B cell (primary cell): ENCODE measurements around the gene STUM. TPM values are rescaled to one million over a fixed set of nuclear protein-coding genes. Genes with fewer than 3 reads are reported as not detected.

Experiments used
- ATAC-seq: fragments of 200-7000 bp; cut with Tn5 transposase; one replicate; pipeline ENCODE4 v1.10.0; 2021; ENCODE audit warnings: low read depth, mild to moderate bottlenecking, moderate number of reproducible peaks, moderate library complexity
- CTCF ChIA-PET: fragments of 350-600 bp; sonication (Branson Sonifier 250); formaldehyde crosslinking; loops from one replicate; lab custom pipeline; 2021; ENCODE audit warnings: antibody characterized with exemption, inconsistent platforms; lab: Charles Lee
- POLR2A ChIA-PET: fragments of 350-600 bp; sonication (Branson Sonifier 250); formaldehyde crosslinking; loops from one replicate; lab custom pipeline; 2021; ENCODE audit warnings: antibody characterized with exemption; lab: Charles Lee
- DNase-seq: peaks from one replicate; pipeline ENCODE4 v3.0.0; 2013
- H2AFZ ChIP-seq: 2 replicates; pipeline ENCODE4 v1.6.1; 2012; ENCODE audit warnings: mild to moderate bottlenecking, low read depth, low read length; ENCODE audit not compliant: insufficient read depth, poor library complexity, severe bottlenecking
- H3K27ac ChIP-seq, 2 donors: 1 replicate in 1 of 2; 2 replicates in 1 of 2; pipeline ENCODE4 v1.5.1; 2012 to 2013; ENCODE audit warnings: low read length in 2 of 2, mild to moderate bottlenecking in 2 of 2, moderate library complexity in 1 of 2
- H3K27me3 ChIP-seq, 4 experiments: fragments of 200-600 bp in 1 of 4; sonication (generic) in 1 of 4; replicated peaks in 1 of 4; 1 replicate in 2 of 4; 2 replicates in 2 of 4; pipeline versions ENCODE4 v1.6.1 to v1.7.0; 2013 to 2016; ENCODE audit warnings: low read length in 3 of 4, mild to moderate bottlenecking in 2 of 4, mixed read lengths in 1 of 4, moderate library complexity in 1 of 4; ENCODE audit not compliant: insufficient read depth in 4 of 4, control insufficient read depth in 3 of 4; ENCODE audit errors: control extremely low read depth in 1 of 4
- H3K36me3 ChIP-seq, 2 experiments: replicated peaks in 1 of 2; 1 replicate in 1 of 2; 2 replicates in 1 of 2; pipeline versions ENCODE4 v1.6.1 to v1.7.1; 2013; ENCODE audit warnings: low read length in 1 of 2; ENCODE audit not compliant: insufficient read depth in 2 of 2, control insufficient read depth in 1 of 2; ENCODE audit errors: control extremely low read depth in 1 of 2, extremely low read depth in 1 of 2
- H3K4me1 ChIP-seq, 2 donors: fragments of 200-600 bp in 1 of 2; sonication (generic) in 1 of 2; 1 replicate in 1 of 2; 2 replicates in 1 of 2; pipeline versions ENCODE4 v1.5.1 to v1.6.1; 2013 to 2017; ENCODE audit warnings: low read length in 2 of 2; ENCODE audit not compliant: control insufficient read depth in 2 of 2, insufficient read depth in 2 of 2
- H3K4me2 ChIP-seq: replicated peaks from 2 replicates; pipeline ENCODE3; 2012; ENCODE audit warnings: mild to moderate bottlenecking, low read depth, low read length; ENCODE audit not compliant: poor library complexity, severe bottlenecking
- H3K4me3 ChIP-seq, 5 experiments: fragments of 200-600 bp in 1 of 5; sonication (generic) in 1 of 5; 1 replicate in 3 of 5; 2 replicates in 2 of 5; pipeline versions ENCODE4 v1.5.1 to v1.7.0; 2011 to 2016; ENCODE audit warnings: low read length in 4 of 5, mild to moderate bottlenecking in 4 of 5, low read depth in 2 of 5, control low read depth in 1 of 5, moderate library complexity in 1 of 5; ENCODE audit not compliant: insufficient read depth in 1 of 5; ENCODE audit errors: control extremely low read depth in 1 of 5, extremely low read depth in 1 of 5
- H3K79me2 ChIP-seq: fragments of 200-600 bp; sonication (generic); one replicate; pipeline ENCODE4 v1.6.0; 2016; ENCODE audit warnings: low read length; ENCODE audit not compliant: control insufficient read depth, insufficient read depth
- H3K9ac ChIP-seq: fragments of 200-600 bp; sonication (generic); 2 replicates; pipeline ENCODE4 v1.6.1; 2017; ENCODE audit warnings: mild to moderate bottlenecking, low read length, moderate library complexity
- H3K9me3 ChIP-seq, 3 donors: one replicate each; pipeline versions ENCODE4 v1.6.1 to v1.7.1; 2013; ENCODE audit warnings: low read length in 2 of 3; ENCODE audit not compliant: control insufficient read depth in 2 of 3, insufficient read depth in 1 of 3; ENCODE audit errors: control extremely low read depth in 1 of 3
- H4K20me1 ChIP-seq: 2 replicates; pipeline ENCODE4 v1.6.0; 2012; ENCODE audit warnings: mild to moderate bottlenecking, low read length; ENCODE audit not compliant: insufficient read depth, control insufficient read depth, poor library complexity, severe bottlenecking
- H3K27ac Mint-ChIP-seq: one replicate; pipeline ENCODE4 v1.8.0; 2021; ENCODE audit warnings: mixed read lengths
- H3K27me3 Mint-ChIP-seq: one replicate; pipeline ENCODE4 v1.8.0; 2021; ENCODE audit warnings: mixed read lengths
- H3K4me1 Mint-ChIP-seq: one replicate; pipeline ENCODE4 v1.8.0; 2021; ENCODE audit warnings: mixed read lengths
- H3K4me3 Mint-ChIP-seq: one replicate; pipeline ENCODE4 v1.8.0; 2021; ENCODE audit warnings: mixed read lengths
- H3K9me3 Mint-ChIP-seq: one replicate; pipeline ENCODE4 v1.8.0; 2022; ENCODE audit warnings: mixed read lengths; ENCODE audit not compliant: insufficient read depth
- EZH2 ChIP-seq: IDR thresholded peaks from 2 replicates; pipeline ENCODE4 v1.6.1; 2012; ENCODE audit warnings: borderline replicate concordance, low read depth, mild to moderate bottlenecking, moderate library complexity, low read length; ENCODE audit not compliant: insufficient read depth, poor library complexity, severe bottlenecking
- WGBS: methylation state at CpG from one replicate; pipeline ENCODE4 v1.1.5; 2013; ENCODE audit warnings: missing lambda C conversion rate; ENCODE audit not compliant: insufficient coverage; 5-methylcytosine and 5-hydroxymethylcytosine counted together
- intact Hi-C: fragments of 100-400 bp; cut with micrococcal nuclease; formaldehyde crosslinking; loops from one replicate; pipeline ENCODE4 v1.10.0; 2022
- polyA plus RNA-seq: library from polyadenylated mRNA; depleted of rRNA; stranded (reverse); fragments of >200 nt; gene quantifications from 2 replicates; pipeline ENCODE4 v1.2.3, GENCODE V29; 2012
- total RNA-seq, 2 donors: library from RNA; stranded (reverse); fragments of 120-200 nt in 1 of 2; gene quantifications; 1 replicate in 1 of 2; 2 replicates in 1 of 2; pipeline versions ENCODE4 v1.2.3 to v1.2.4, GENCODE V29; 2013 to 2022
- TF ChIP-seq, protein P1 (sequence below): fragments of 200-600 bp; IDR thresholded peaks from one replicate; pipeline ENCODE4 v1.8.0; 2022; ENCODE audit warnings: antibody characterized with exemption, mild to moderate bottlenecking

The STUM gene
- total and polyA plus RNA-seq, 2 donors (not counting 1 experiment from before 2014, with no cell fraction given) = 0.12 to 0.69 TPM

DNA sequence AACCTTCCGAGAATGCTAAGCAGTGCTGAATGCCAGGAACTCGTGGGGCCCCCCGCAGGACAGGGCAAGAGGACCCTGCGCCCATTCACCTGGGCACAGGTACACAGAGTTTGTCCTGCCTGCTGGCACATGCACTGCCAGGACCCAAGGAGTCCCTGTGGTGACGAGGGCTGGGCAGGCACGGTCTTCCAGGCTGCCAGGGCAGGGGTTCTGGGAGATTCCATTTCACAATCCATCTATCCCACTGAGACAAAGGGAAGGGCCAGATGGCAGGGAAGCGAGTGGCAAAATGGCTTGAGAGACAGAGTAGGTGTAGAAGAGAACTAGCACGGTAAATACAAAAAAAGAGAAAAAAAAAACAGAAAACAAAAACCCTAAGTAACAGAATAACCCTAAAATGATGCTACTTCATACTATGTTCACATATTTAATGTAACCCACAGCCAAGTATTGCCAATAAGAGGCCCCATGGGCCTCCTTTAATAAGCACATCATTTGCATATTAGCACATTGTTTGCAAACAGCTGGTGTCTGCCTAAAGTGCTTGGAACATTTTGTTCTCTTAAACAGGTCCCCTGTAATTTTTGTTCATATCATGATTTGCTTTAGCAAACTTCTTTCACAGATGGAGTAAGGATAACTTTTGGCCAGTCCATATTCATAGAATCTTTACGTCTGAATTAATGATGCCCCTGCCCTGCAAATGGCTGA is 83.8 kb downstream of the STUM start:
- Histone ChIP-seq H3K9me3 (peaks cover 0 to 10% (median 4%) of the 10 kb centered on the region in 3 donors), H3K4me2 (peak overlapping the region; percentile 56), H3K36me3 (peaks cover 0 to 35% of the 10 kb centered on the region in 2 experiments), H3K79me2 (no peaks in the 10 kb centered on the region), H3K27ac (peak overlapping the region; percentile 70 to 77), H3K9ac (peak overlapping the region; percentile 5), H2AFZ (peak overlapping the region; percentile 13), H3K4me3 (no peak overlapping the region), H4K20me1 (no peaks in the 10 kb centered on the region), H3K4me1 (peaks cover 42 to 63% of the 10 kb centered on the region in 2 donors), H3K27me3 (no peaks in the 10 kb centered on the region)
- Mint-ChIP-seq H3K4me1 (peaks cover 68% of the 10 kb centered on the region), H3K4me3 (peak overlapping the region; percentile 67), H3K27ac (peak overlapping the region; percentile 86), H3K9me3 (no peaks in the 10 kb centered on the region), H3K27me3 (no peaks in the 10 kb centered on the region)
- ATAC-seq (no peak), DNase-seq (no peak)
- TF ChIP-seq, protein P1, sequence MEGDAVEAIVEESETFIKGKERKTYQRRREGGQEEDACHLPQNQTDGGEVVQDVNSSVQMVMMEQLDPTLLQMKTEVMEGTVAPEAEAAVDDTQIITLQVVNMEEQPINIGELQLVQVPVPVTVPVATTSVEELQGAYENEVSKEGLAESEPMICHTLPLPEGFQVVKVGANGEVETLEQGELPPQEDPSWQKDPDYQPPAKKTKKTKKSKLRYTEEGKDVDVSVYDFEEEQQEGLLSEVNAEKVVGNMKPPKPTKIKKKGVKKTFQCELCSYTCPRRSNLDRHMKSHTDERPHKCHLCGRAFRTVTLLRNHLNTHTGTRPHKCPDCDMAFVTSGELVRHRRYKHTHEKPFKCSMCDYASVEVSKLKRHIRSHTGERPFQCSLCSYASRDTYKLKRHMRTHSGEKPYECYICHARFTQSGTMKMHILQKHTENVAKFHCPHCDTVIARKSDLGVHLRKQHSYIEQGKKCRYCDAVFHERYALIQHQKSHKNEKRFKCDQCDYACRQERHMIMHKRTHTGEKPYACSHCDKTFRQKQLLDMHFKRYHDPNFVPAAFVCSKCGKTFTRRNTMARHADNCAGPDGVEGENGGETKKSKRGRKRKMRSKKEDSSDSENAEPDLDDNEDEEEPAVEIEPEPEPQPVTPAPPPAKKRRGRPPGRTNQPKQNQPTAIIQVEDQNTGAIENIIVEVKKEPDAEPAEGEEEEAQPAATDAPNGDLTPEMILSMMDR = no peak
- no peak for TF ChIP-seq EZH2
- WGBS = 92% methylated on average over 5 of the region's 9 CpGs
- intact Hi-C loops = loop anchor here (5.0 kb wide), 1 partner anchor 1105 kb away; the partner anchor contains the start of genes JMJD4 and SNAP47
- ChIA-PET POLR2A (interaction anchor here (1.0 to 2.5 kb wide), 5 partner anchors 11 to 56 kb away, joined by 3 to 8 read pairs (median 3); no protein-coding TSS in a partner anchor), CTCF (interaction anchor here (0.6 to 16.3 kb wide), 21 partner anchors 8 to 207 kb away, joined by 3 to 278 read pairs (median 8); no protein-coding TSS in a partner anchor)
